HepG2 (cell line): ENCODE results near the gene C6orf132. TPM values are rescaled to one million over a fixed set of nuclear protein-coding genes. Genes with fewer than 3 reads are reported as not detected.

Experiments used
- ATAC-seq: fragments of 200-7000 bp; cut with Tn5 transposase; 3 replicates; pipeline ENCODE4 v1.9.1; 2020; ENCODE audit warnings: mild to moderate bottlenecking, moderate library complexity
- BruUV-seq: library from RNA; stranded (reverse); fragments of 400-500 nt; replicated peaks from 2 replicates; lab custom pipeline; 2021; lab: Mats Ljungman, UMichigan
- CTCF ChIA-PET: fragments of 300-600 bp; formaldehyde crosslinking; extraction: SDS; loops from one replicate; lab custom pipeline; 2021; ENCODE audit warnings: low total read pairs, inconsistent platforms, low intra/inter-chr PET ratio; lab: Yijun Ruan, JAX
- POLR2A ChIA-PET: fragments of 350-600 bp; sonication (Branson Sonifier 250); formaldehyde crosslinking; loops from one replicate; lab custom pipeline; 2020; ENCODE audit warnings: antibody characterized with exemption, inconsistent platforms; lab: Yijun Ruan, JAX
- DNase-seq: peaks from one replicate; pipeline ENCODE4 v3.0.0-alpha.2; 2015; ENCODE audit warnings: low spot score
- FAIRE-seq: peaks from 3 replicates; lab custom pipeline; 2011; peaks lifted over from hg19 to GRCh38; lab: Jason Lieb, UNC
- H2AFZ ChIP-seq: one replicate; pipeline ENCODE4 v1.6.1; 2011; ENCODE audit warnings: low read length, inconsistent platforms
- H3K27ac ChIP-seq: fragments of 300-600 bp; 3 replicates; pipeline ENCODE4 v1.8.0; 2011; ENCODE audit warnings: mixed run types, mild to moderate bottlenecking, mixed read lengths, low read length, inconsistent platforms; ENCODE audit not compliant: insufficient read depth; ENCODE audit errors: extremely low read length
- H3K27me3 ChIP-seq, 2 experiments: fragments of 200-600 bp in 1 of 2; 2 replicates in 1 of 2; 3 replicates in 1 of 2; pipeline versions ENCODE4 v1.6.0 to v1.8.0; 2011; ENCODE audit warnings: low read length in 2 of 2, mild to moderate bottlenecking in 2 of 2, moderate library complexity in 2 of 2, inconsistent platforms in 1 of 2; ENCODE audit not compliant: insufficient read depth in 2 of 2, control insufficient read depth in 1 of 2
- H3K36me3 ChIP-seq, 2 experiments: fragments of 200-600 bp in 1 of 2; replicated peaks in 1 of 2; 2 replicates in 1 of 2; 3 replicates in 1 of 2; pipeline versions ENCODE4 v1.5.1 to v1.8.0; 2011; ENCODE audit warnings: low read length in 2 of 2, inconsistent platforms in 1 of 2; ENCODE audit not compliant: insufficient read depth in 2 of 2, control insufficient read depth in 1 of 2
- H3K4me1 ChIP-seq: 2 replicates; pipeline ENCODE4 v1.5.1; 2012; ENCODE audit warnings: low read length, inconsistent platforms; ENCODE audit not compliant: insufficient read depth
- H3K4me2 ChIP-seq: 2 replicates; pipeline ENCODE4 v1.6.0; 2011; ENCODE audit warnings: low read depth, low read length, inconsistent platforms
- H3K4me3 ChIP-seq, 3 experiments: fragments of 200-600 bp in 1 of 3; sonication (generic), shearing (Covaris generic) in 1 of 3; replicated peaks in 1 of 3; 2 replicates each; pipeline ENCODE4 v1.5.1; 2011 to 2016; ENCODE audit warnings: low read length in 3 of 3, inconsistent platforms in 2 of 3, low read depth in 2 of 3, mild to moderate bottlenecking in 2 of 3, control low read depth in 1 of 3, mixed read lengths in 1 of 3; ENCODE audit not compliant: insufficient read depth in 1 of 3
- H3K79me2 ChIP-seq: one replicate; pipeline ENCODE4 v1.6.1; 2011; ENCODE audit warnings: low read length, inconsistent platforms; ENCODE audit not compliant: insufficient read depth
- H3K9ac ChIP-seq: 2 replicates; pipeline ENCODE4 v1.6.0; 2011; ENCODE audit warnings: mild to moderate bottlenecking, low read depth, low read length, inconsistent platforms; ENCODE audit not compliant: insufficient read depth
- H3K9me3 ChIP-seq: 2 replicates; pipeline ENCODE4 v1.5.1; 2012; ENCODE audit warnings: mild to moderate bottlenecking, low read length
- H4K20me1 ChIP-seq: 2 replicates; pipeline ENCODE4 v1.6.0; 2011; ENCODE audit warnings: inconsistent platforms, mild to moderate bottlenecking, low read length, moderate library complexity; ENCODE audit not compliant: insufficient read depth
- DPF2 ChIP-seq: sonication (generic); formaldehyde crosslinking; IDR thresholded peaks from 2 replicates; pipeline ENCODE4 v1.4.0; 2020; ENCODE audit warnings: mild to moderate bottlenecking, low read depth, missing genetic modification reagents, borderline replicate concordance
- JARID2 ChIP-seq: sonication (generic); formaldehyde crosslinking; IDR thresholded peaks from 2 replicates; pipeline ENCODE4 v1.8.1; 2023; ENCODE audit warnings: missing genetic modification reagents, inconsistent platforms; ENCODE audit not compliant: insufficient replicate concordance
- KMT2A ChIP-seq: sonication (generic); formaldehyde crosslinking; IDR thresholded peaks from 2 replicates; pipeline ENCODE4 v1.4.0; 2020; ENCODE audit warnings: missing genetic modification reagents
- LCORL ChIP-seq, 2 experiments: fragments of 450-650 bp in 1 of 2; sonication (generic) in 1 of 2; formaldehyde crosslinking in 1 of 2; IDR thresholded peaks; 2 replicates each; pipeline versions ENCODE4 v1.5.0 to v1.6.1; 2017 to 2020; ENCODE audit warnings: antibody characterized with exemption in 1 of 2, missing genetic modification reagents in 1 of 2
- MATR3 ChIP-seq: sonication (generic); formaldehyde crosslinking; IDR thresholded peaks from 2 replicates; pipeline ENCODE4 v1.4.0; 2020; ENCODE audit warnings: missing genetic modification reagents
- NR2C2 ChIP-seq: sonication (generic); formaldehyde crosslinking; IDR thresholded peaks from 2 replicates; pipeline ENCODE4 v1.4.0; 2020; ENCODE audit warnings: missing genetic modification reagents, mild to moderate bottlenecking, moderate library complexity, borderline replicate concordance
- ZBTB37 ChIP-seq: sonication (generic); formaldehyde crosslinking; IDR thresholded peaks from 2 replicates; pipeline ENCODE4 v1.4.0; 2020; ENCODE audit warnings: mild to moderate bottlenecking, missing genetic modification reagents
- ZNF17 ChIP-seq: sonication (generic); formaldehyde crosslinking; IDR thresholded peaks from 2 replicates; pipeline ENCODE4 v1.5.0; 2020; ENCODE audit warnings: mild to moderate bottlenecking, missing genetic modification reagents
- ZNF180 ChIP-seq: sonication (generic); formaldehyde crosslinking; IDR thresholded peaks from 2 replicates; pipeline ENCODE4 v1.4.0; 2020; ENCODE audit warnings: low read depth, missing genetic modification reagents, borderline replicate concordance
- ZNF563 ChIP-seq: sonication (generic); formaldehyde crosslinking; IDR thresholded peaks from 2 replicates; pipeline ENCODE4 v1.8.0; 2022; ENCODE audit warnings: mild to moderate bottlenecking, moderate library complexity, missing genetic modification reagents
- ZNF629 ChIP-seq: sonication (generic); formaldehyde crosslinking; conservative IDR thresholded peaks from 2 replicates; pipeline ENCODE4 v1.5.0; 2020; ENCODE audit warnings: missing genetic modification reagents
- ZSCAN25 ChIP-seq: sonication (generic); formaldehyde crosslinking; IDR thresholded peaks from 2 replicates; pipeline ENCODE4 v1.8.0; 2022; ENCODE audit warnings: mild to moderate bottlenecking, missing genetic modification reagents
- ZSCAN29 ChIP-seq: sonication (generic); formaldehyde crosslinking; conservative IDR thresholded peaks from 2 replicates; pipeline ENCODE4 v1.4.0; 2020; ENCODE audit warnings: mild to moderate bottlenecking, missing genetic modification reagents
- ZSCAN31 ChIP-seq: sonication (generic); formaldehyde crosslinking; IDR thresholded peaks from 2 replicates; pipeline ENCODE4 v1.5.0; 2020; ENCODE audit warnings: low read depth, mild to moderate bottlenecking, missing genetic modification reagents
- WGBS: methylation state at CpG from one replicate; pipeline ENCODE4 v1.1.6; 2017; ENCODE audit warnings: low lambda C conversion rate; 5-methylcytosine and 5-hydroxymethylcytosine counted together
- in situ Hi-C: cut with HindIII; loops from 2 replicates; pipeline ENCODE4 v1.10.0; 2017; ENCODE audit warnings: low pct_unique_long_range_greater_than_20kb; ENCODE audit not compliant: extremely low pct_ligation_motif_present
- intact Hi-C: fragments of 100-400 bp; cut with micrococcal nuclease; formaldehyde crosslinking; loops from one replicate; pipeline ENCODE4 v1.10.0; 2022; ENCODE audit not compliant: unreplicated experiment
- polyA plus RNA-seq, 8 experiments: library from polyadenylated mRNA; depleted of rRNA in 3 of 8; stranded (reverse) in 7 of 8; unstranded in 1 of 8; fragments of >200 nt; fragmentation: Illumina TruSeq in 4 of 8; extraction: Trizol in 4 of 8; gene quantifications; 2 replicates each; pipeline versions ENCODE4 v1.2.1 to v1.2.3, GENCODE V29; 2011 to 2016; ENCODE audit warnings: low read depth in 4 of 8, missing spikeins in 1 of 8, mixed read lengths in 1 of 8; ENCODE audit not compliant: insufficient read depth in 1 of 8
- total RNA-seq, 5 experiments: library from RNA; depleted of rRNA; stranded (reverse); fragments of >200 nt; fragmentation: Illumina TruSeq; extraction: Trizol; gene quantifications; 2 replicates each; pipeline ENCODE4 v1.2.3, GENCODE V29; 2016; ENCODE audit warnings: low read depth in 1 of 5
- TF ChIP-seq, protein P1 (sequence below): sonication (generic); formaldehyde crosslinking; IDR thresholded peaks from 2 replicates; pipeline ENCODE4 v1.5.0; 2020; ENCODE audit warnings: mild to moderate bottlenecking, missing genetic modification reagents

Gene C6orf132
- total and polyA plus RNA-seq, 2 of the 13 experiments (the other 11 are each of a cell fraction or from before 2014, with no cell fraction given), result 0.78 to 3.0 TPM

DNA sequence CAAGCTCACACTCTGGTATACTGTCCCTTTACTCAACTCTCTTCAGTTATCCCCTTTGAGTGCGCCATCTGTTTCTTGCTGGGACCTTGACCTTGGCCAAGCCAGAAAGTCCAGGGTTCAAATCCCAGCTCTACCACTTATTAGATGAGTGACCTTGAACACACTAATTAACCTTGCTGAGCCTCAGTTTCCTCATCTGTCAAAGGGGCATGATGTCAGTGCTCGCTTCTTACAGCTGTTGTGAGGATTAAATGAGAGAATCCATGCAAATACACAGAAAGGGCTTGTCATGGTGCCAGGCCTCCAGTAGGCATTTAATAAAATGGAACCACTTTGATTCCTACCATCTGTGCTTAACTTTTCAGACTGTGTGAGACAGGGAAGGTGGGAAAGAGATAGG is 34.3 kb downstream of the C6orf132 start:
- no TSS peak for BruUV-seq
- ATAC-seq (no peak), DNase-seq (no peak)

GRCh38 chr6:42106112-42107023 is 36.1 kb downstream of the C6orf132 start:
- Histone ChIP-seq H3K27me3 (no peaks in the 10 kb centered on the region), H3K4me3 (peak overlapping the region in 2 of 3 experiments; percentile 2 to 26; a peak in 3 of 6 replicates), H3K9me3 (no peaks in the 10 kb centered on the region), H4K20me1 (no peaks in the 10 kb centered on the region), H3K4me1 (peaks cover 56% of the 10 kb centered on the region), H3K9ac (no peak overlapping the region), H3K79me2 (no peaks in the 10 kb centered on the region), H3K27ac (peak overlapping the region; percentile 7), H3K4me2 (peak overlapping the region; percentile 56), H2AFZ (no peak overlapping the region), H3K36me3 (no peaks in the 10 kb centered on the region)
- no TSS peak for BruUV-seq
- in situ Hi-C loops (no loop called here), intact Hi-C loops (no loop called here)
- 32% methylated on average over 16 of the region's 19 CpGs for WGBS
- FAIRE-seq (no peak), DNase-seq (peak; percentile 62), ATAC-seq (peak; percentile 79)
- CTCF ChIA-PET, result no interaction called here
- POLR2A ChIA-PET, result interaction anchor here (0.9 to 2.4 kb wide), 9 partner anchors 11 to 108 kb away, joined by 3 to 23 read pairs (median 3); partner anchors contain the start of gene C6orf132
- TF ChIP-seq ZNF563 (CRISPR knock-in tag), result no peak
- TF ChIP-seq ZSCAN25 (CRISPR knock-in tag), result no peak
- TF ChIP-seq LCORL (IDR thresholded peaks at IDR 0.05), result no peak
- TF ChIP-seq LCORL (CRISPR knock-in tag; IDR thresholded peaks at IDR 0.05), result peak; percentile 82; the same call in 1 of the 2 replicates
- TF ChIP-seq ZNF17 (CRISPR knock-in tag), result no peak
- TF ChIP-seq ZBTB37 (CRISPR knock-in tag), result no peak
- 0 out of 2 replicates have a peak, but pooled peaks have one; percentile 31 for TF ChIP-seq NR2C2 (CRISPR knock-in tag)
- TF ChIP-seq ZSCAN29, result no peak
- no peak for TF ChIP-seq KMT2A
- TF ChIP-seq, protein P1, sequence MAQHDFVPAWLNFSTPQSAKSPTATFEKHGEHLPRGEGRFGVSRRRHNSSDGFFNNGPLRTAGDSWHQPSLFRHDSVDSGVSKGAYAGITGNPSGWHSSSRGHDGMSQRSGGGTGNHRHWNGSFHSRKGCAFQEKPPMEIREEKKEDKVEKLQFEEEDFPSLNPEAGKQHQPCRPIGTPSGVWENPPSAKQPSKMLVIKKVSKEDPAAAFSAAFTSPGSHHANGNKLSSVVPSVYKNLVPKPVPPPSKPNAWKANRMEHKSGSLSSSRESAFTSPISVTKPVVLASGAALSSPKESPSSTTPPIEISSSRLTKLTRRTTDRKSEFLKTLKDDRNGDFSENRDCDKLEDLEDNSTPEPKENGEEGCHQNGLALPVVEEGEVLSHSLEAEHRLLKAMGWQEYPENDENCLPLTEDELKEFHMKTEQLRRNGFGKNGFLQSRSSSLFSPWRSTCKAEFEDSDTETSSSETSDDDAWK, result no peak
- TF ChIP-seq JARID2 (CRISPR knock-in tag), result no peak
- no peak for TF ChIP-seq MATR3 (CRISPR knock-in tag)
- no peak for TF ChIP-seq ZSCAN31 (CRISPR knock-in tag)
- TF ChIP-seq ZNF180 (CRISPR knock-in tag), result no peak

More for the DNA sequence above, 34.3 kb downstream of the C6orf132 start:
- WGBS, result 97% methylated on average over 2 of the region's 2 CpGs
- Histone ChIP-seq H2AFZ (no peak overlapping the region), H4K20me1 (no peaks in the 10 kb centered on the region), H3K4me2 (no peak overlapping the region), H3K4me3 (no peak overlapping the region), H3K36me3 (no peaks in the 10 kb centered on the region), H3K4me1 (peaks cover 39% of the 10 kb centered on the region), H3K27ac (no peak overlapping the region), H3K27me3 (no peaks in the 10 kb centered on the region), H3K9ac (no peak overlapping the region), H3K9me3 (no peaks in the 10 kb centered on the region), H3K79me2 (no peaks in the 10 kb centered on the region)
- POLR2A ChIA-PET, result interaction anchor here (2.4 kb wide), 1 partner anchor 30 kb away, joined by 23 read pairs; no protein-coding TSS in a partner anchor
- CTCF ChIA-PET, result no interaction called here
- intact Hi-C loops (no loop called here), in situ Hi-C loops (no loop called here)
- no peak for FAIRE-seq
- TF ChIP-seq ZNF629 (peak; percentile 74), DPF2 (CRISPR knock-in tag) (no peak)
